Smooth muscle cell (in vitro differentiated cells): ENCODE measurements around the gene SCGB1C1. TPM values are rescaled to one million over a fixed set of nuclear protein-coding genes. Genes with fewer than 3 reads are reported as not detected.

ENCODE experiments used
- DNase-seq: peaks from one replicate; lab custom pipeline; 2025; ENCODE audit not compliant: unreplicated experiment; lab: John Stamatoyannopoulos, UW
- H2AFZ ChIP-seq: fragments of 200-600 bp; sonication (generic); 2 replicates; pipeline ENCODE4 v1.6.0; 2016; ENCODE audit warnings: antibody characterized with exemption, low read depth, mild to moderate bottlenecking
- H3F3A ChIP-seq: fragments of 200-600 bp; sonication (generic); 2 replicates; pipeline ENCODE4 v1.6.0; 2017; ENCODE audit warnings: antibody characterized with exemption, low read depth
- H3K27ac ChIP-seq: fragments of 200-600 bp; sonication (generic); 2 replicates; pipeline ENCODE4 v1.5.1; 2016; ENCODE audit warnings: low read depth, mild to moderate bottlenecking
- H3K27me3 ChIP-seq: fragments of 200-600 bp; sonication (generic); 2 replicates; pipeline ENCODE4 v1.6.1; 2016; ENCODE audit warnings: low read depth, mild to moderate bottlenecking
- H3K36me3 ChIP-seq: fragments of 200-600 bp; sonication (generic); 2 replicates; pipeline ENCODE4 v1.5.1; 2016; ENCODE audit warnings: low read depth
- H3K4me1 ChIP-seq: fragments of 200-600 bp; sonication (generic); 2 replicates; pipeline ENCODE4 v1.5.1; 2016; ENCODE audit warnings: low read depth
- H3K4me2 ChIP-seq: fragments of 200-600 bp; sonication (generic); 2 replicates; pipeline ENCODE4 v1.6.0; 2016; ENCODE audit warnings: mild to moderate bottlenecking
- H3K4me3 ChIP-seq: fragments of 200-600 bp; sonication (generic); 2 replicates; pipeline ENCODE4 v1.5.1; 2016; ENCODE audit warnings: mild to moderate bottlenecking
- H3K79me2 ChIP-seq: fragments of 200-600 bp; sonication (generic); 2 replicates; pipeline ENCODE4 v1.6.0; 2016; ENCODE audit warnings: low read depth, mild to moderate bottlenecking
- H3K9ac ChIP-seq: fragments of 200-600 bp; sonication (generic); 2 replicates; pipeline ENCODE4 v1.6.0; 2016; ENCODE audit warnings: low read depth
- H3K9me3 ChIP-seq: fragments of 200-600 bp; sonication (generic); replicated peaks from 2 replicates; pipeline ENCODE4 v1.5.1; 2016; ENCODE audit warnings: low read depth
- H4K20me1 ChIP-seq: fragments of 200-600 bp; sonication (generic); 2 replicates; pipeline ENCODE4 v1.6.0; 2016; ENCODE audit warnings: low read depth
- WGBS: methylation state at CpG from one replicate; pipeline ENCODE4 v1.1.7; 2016; ENCODE audit warnings: low lambda C conversion rate; 5-methylcytosine and 5-hydroxymethylcytosine counted together
- polyA plus RNA-seq: library from polyadenylated mRNA; unstranded; fragments of >200 nt; fragmentation: Nextera tagmentation; extraction: Ambion mirVana; gene quantifications from 2 replicates; pipeline ENCODE4 v1.2.1, GENCODE V29; 2016
- total RNA-seq: library from RNA; depleted of rRNA; stranded (reverse); fragments of >200 nt; gene quantifications from 2 replicates; pipeline ENCODE4 v1.2.3, GENCODE V29; 2014
- TF ChIP-seq, protein P1 (sequence below): fragments of 200-600 bp; sonication (generic); IDR thresholded peaks from 2 replicates; pipeline ENCODE4 v1.5.1; 2017; ENCODE audit warnings: borderline replicate concordance, mild to moderate bottlenecking, antibody characterized with exemption; ENCODE audit not compliant: insufficient read depth, poor library complexity, severe bottlenecking

SCGB1C1 gene
- total and polyA plus RNA-seq, 2 experiments from 2014 or later, result not detected

- under 1% methylated on average over 59 of the region's 63 CpGs for WGBS
- H2AFZ ChIP-seq, result no peak within 1 kb of the TSS
- no peaks in the 10 kb centered on the region for H3K27me3 ChIP-seq
- H3K79me2 ChIP-seq, result peaks cover 79% of the 10 kb centered on the region
- H3K27ac ChIP-seq, result peak within 1 kb of the TSS; percentile 99
- peak within 1 kb of the TSS; percentile 96 for H3K4me2 ChIP-seq
- no peaks in the 10 kb centered on the region for H3K9me3 ChIP-seq
- TF ChIP-seq, protein P1, sequence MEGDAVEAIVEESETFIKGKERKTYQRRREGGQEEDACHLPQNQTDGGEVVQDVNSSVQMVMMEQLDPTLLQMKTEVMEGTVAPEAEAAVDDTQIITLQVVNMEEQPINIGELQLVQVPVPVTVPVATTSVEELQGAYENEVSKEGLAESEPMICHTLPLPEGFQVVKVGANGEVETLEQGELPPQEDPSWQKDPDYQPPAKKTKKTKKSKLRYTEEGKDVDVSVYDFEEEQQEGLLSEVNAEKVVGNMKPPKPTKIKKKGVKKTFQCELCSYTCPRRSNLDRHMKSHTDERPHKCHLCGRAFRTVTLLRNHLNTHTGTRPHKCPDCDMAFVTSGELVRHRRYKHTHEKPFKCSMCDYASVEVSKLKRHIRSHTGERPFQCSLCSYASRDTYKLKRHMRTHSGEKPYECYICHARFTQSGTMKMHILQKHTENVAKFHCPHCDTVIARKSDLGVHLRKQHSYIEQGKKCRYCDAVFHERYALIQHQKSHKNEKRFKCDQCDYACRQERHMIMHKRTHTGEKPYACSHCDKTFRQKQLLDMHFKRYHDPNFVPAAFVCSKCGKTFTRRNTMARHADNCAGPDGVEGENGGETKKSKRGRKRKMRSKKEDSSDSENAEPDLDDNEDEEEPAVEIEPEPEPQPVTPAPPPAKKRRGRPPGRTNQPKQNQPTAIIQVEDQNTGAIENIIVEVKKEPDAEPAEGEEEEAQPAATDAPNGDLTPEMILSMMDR, result no peak
- H3K4me1 ChIP-seq, result peaks cover 17% of the 10 kb centered on the region
- peaks cover 13% of the 10 kb centered on the region for H3F3A ChIP-seq
- H4K20me1 ChIP-seq, result peaks cover 76% of the 10 kb centered on the region
- no peaks in the 10 kb centered on the region for H3K36me3 ChIP-seq
- peak within 1 kb of the TSS; percentile 95 for H3K9ac ChIP-seq
- DNase-seq, result peak; percentile 89
- H3K4me3 ChIP-seq, result peak within 1 kb of the TSS; percentile 94
Observed at GRCh38 chr11:207208-207862, 14.5 kb downstream of the SCGB1C1 start, which contains the start of the genes BET1L and RIC8A. Gene BET1L (minus strand): TSS chr11:207399. CDS start chr11:207321, 78 bp downstream. Gene RIC8A (plus strand): TSS chr11:207708. CDS start chr11:208855, 1,147 bp downstream.

- TF ChIP-seq, protein P1, result no peak
- no peaks in the 10 kb centered on the region for H3K27me3 ChIP-seq
Observed at GRCh38 chr11:207863-208180, 14.9 kb downstream of the SCGB1C1 start.

GRCh38 chr11:208181-208916 is 15.5 kb downstream of the SCGB1C1 start:
- Histone ChIP-seq H3F3A (peaks cover 19% of the 10 kb centered on the region), H3K9ac (peak overlapping the region; percentile 95), H3K9me3 (no peaks in the 10 kb centered on the region), H3K79me2 (peaks cover 71% of the 10 kb centered on the region), H3K4me1 (peaks cover 17% of the 10 kb centered on the region), H3K27me3 (no peaks in the 10 kb centered on the region), H3K27ac (peak overlapping the region; percentile 99), H3K4me2 (peak overlapping the region; percentile 96), H3K36me3 (no peaks in the 10 kb centered on the region), H2AFZ (no peak overlapping the region), H3K4me3 (peak overlapping the region; percentile 94), H4K20me1 (peaks cover 76% of the 10 kb centered on the region)
- under 1% methylated on average over 43 of the region's 57 CpGs for WGBS
- peak; percentile 45 for DNase-seq
- TF ChIP-seq, protein P1, result no peak

More at GRCh38 chr11:207863-208180, 14.9 kb downstream of the SCGB1C1 start:
- H3K4me1 ChIP-seq, result peaks cover 17% of the 10 kb centered on the region
- peak overlapping the region; percentile 94 for H3K4me3 ChIP-seq
- H4K20me1 ChIP-seq, result peaks cover 76% of the 10 kb centered on the region
- no peak overlapping the region for H2AFZ ChIP-seq
- H3K9ac ChIP-seq, result peak overlapping the region; percentile 95
- H3K9me3 ChIP-seq, result no peaks in the 10 kb centered on the region
- WGBS, result 2% methylated on average over 27 of the region's 27 CpGs
- no peaks in the 10 kb centered on the region for H3K36me3 ChIP-seq
- H3K79me2 ChIP-seq, result peaks cover 76% of the 10 kb centered on the region
- peak overlapping the region; percentile 96 for H3K4me2 ChIP-seq
- peak overlapping the region; percentile 99 for H3K27ac ChIP-seq
- no peak for DNase-seq
- H3F3A ChIP-seq, result peaks cover 16% of the 10 kb centered on the region
